Bronchial epithelial cell (primary cell): ENCODE data around the gene CDH20. TPM values are rescaled to one million over a fixed set of nuclear protein-coding genes. Genes with fewer than 3 reads are reported as not detected.

ENCODE experiments used
- DNase-seq: peaks from one replicate; pipeline ENCODE4 v3.0.0-alpha.2; 2010; ENCODE audit warnings: low read depth
- FAIRE-seq: peaks from 2 replicates; lab custom pipeline; 2011; peaks lifted over from hg19 to GRCh38; lab: Jason Lieb, UNC
- H3K27me3 ChIP-seq: 2 replicates; pipeline ENCODE4 v1.5.1; 2011; ENCODE audit warnings: low read length; ENCODE audit not compliant: control insufficient read depth, insufficient read depth
- H3K36me3 ChIP-seq: 2 replicates; pipeline ENCODE4 v1.5.1; 2011; ENCODE audit warnings: low read length; ENCODE audit not compliant: control insufficient read depth, insufficient read depth
- H3K4me3 ChIP-seq: 2 replicates; pipeline ENCODE4 v1.5.1; 2011; ENCODE audit warnings: mild to moderate bottlenecking, low read depth, low read length, control low read depth
- CTCF ChIP-seq: IDR thresholded peaks from 2 replicates; pipeline ENCODE4 v1.5.1; 2011; ENCODE audit warnings: mild to moderate bottlenecking, moderate library complexity, low read length, control low read depth, inconsistent platforms; ENCODE audit not compliant: insufficient read depth, severe bottlenecking
- total RNA-seq: library from RNA; depleted of rRNA; stranded (reverse); fragments of >200 nt; gene quantifications from 2 replicates; pipeline ENCODE4 v1.2.1, GENCODE V29; 2014

The CDH20 gene
- total RNA-seq, 1 donor from 2014 or later = not detected

GRCh38 chr18:61388010-61388409 is 54.8 kb downstream of the CDH20 start:
- H3K27me3 ChIP-seq = no peaks in the 10 kb centered on the region
- FAIRE-seq (no peak), DNase-seq (no peak)
- no peak for TF ChIP-seq CTCF
- no peaks in the 10 kb centered on the region for H3K36me3 ChIP-seq
- no peak overlapping the region for H3K4me3 ChIP-seq

GRCh38 chr18:61394983-61395382 is 61.8 kb downstream of the CDH20 start:
- Histone ChIP-seq H3K27me3 (no peaks in the 10 kb centered on the region), H3K36me3 (no peaks in the 10 kb centered on the region), H3K4me3 (no peak overlapping the region)
- DNase-seq (no peak), FAIRE-seq (no peak)
- TF ChIP-seq CTCF = no peak

- Histone ChIP-seq H3K36me3 (no peaks in the 10 kb centered on the region), H3K27me3 (no peaks in the 10 kb centered on the region), H3K4me3 (no peak overlapping the region)
- no peak for TF ChIP-seq CTCF
- FAIRE-seq (no peak), DNase-seq (no peak)
Measured at GRCh38 chr18:61397222-61397621, 64.0 kb downstream of the CDH20 start.

GRCh38 chr18:61398961-61399705 is 65.9 kb downstream of the CDH20 start:
- H3K4me3 ChIP-seq = no peak overlapping the region
- DNase-seq (no peak), FAIRE-seq (no peak)
- no peaks in the 10 kb centered on the region for H3K36me3 ChIP-seq
- TF ChIP-seq CTCF = no peak
- no peaks in the 10 kb centered on the region for H3K27me3 ChIP-seq

GRCh38 chr18:61400016-61400635 is 66.9 kb downstream of the CDH20 start:
- Histone ChIP-seq H3K4me3 (no peak overlapping the region), H3K36me3 (no peaks in the 10 kb centered on the region)
- FAIRE-seq = no peak

More at GRCh38 chr18:61400016-61400635, 66.9 kb downstream of the CDH20 start:
- TF ChIP-seq CTCF = no peak
- H3K27me3 ChIP-seq = no peaks in the 10 kb centered on the region
- DNase-seq = no peak
